ENCODE data around the gene PRPH. TPM values are rescaled to one million over a fixed set of nuclear protein-coding genes. Genes with fewer than 3 reads are reported as not detected.

The PRPH gene
- total and polyA plus RNA-seq, 9 of the 15 experiments (the other 6 are each of a cell fraction or from before 2014, with no cell fraction given), result 0.27 to 1.9 (median 1.3) TPM; not detected in 1

DNA sequence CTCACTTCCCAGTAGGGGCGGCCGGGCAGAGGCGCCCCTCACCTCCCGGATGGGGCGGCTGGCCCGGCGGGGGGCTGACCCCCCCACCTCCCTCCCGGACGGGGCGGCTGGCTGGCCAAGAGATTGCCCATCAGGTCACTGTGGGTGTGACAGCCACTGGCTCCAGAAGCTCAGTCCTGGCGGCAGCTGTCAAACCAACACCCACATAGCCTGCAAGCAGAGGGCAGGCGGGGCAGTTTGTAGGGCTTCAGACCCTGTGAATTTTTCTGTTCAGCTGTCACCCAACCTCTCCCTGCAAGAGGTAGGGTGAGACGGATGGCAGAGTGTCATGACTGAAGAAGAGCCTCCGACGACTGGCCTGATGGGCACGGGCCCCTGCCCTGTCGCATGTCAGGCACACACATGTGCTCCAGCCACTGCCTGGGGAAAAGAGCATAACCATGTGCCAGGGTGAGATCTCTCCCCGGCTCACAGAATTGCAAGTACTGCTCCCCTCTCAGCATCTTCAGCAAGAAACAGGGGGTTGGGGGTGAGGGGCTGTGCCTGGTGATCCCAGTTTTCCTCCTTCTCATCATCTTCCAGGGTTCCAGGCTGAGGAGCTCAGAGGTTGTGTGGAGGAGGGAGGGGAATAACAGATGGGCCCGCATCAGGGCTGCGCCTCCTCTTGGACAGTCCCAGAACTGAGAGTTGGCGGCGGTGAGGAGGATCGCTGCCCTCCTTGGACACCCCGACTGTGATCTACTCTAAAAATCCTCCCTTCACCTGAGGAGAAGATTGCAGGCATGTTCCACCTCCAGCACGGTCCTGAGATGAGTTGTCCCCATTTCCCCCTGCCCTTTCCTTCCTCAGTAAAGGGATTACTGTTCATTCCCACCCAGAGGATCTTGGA lies 11.2 kb upstream of the PRPH start:
- peak overlapping the region in 1 of 2 experiments; percentile 83; a peak in 2 of 4 replicates for H3K9ac ChIP-seq (ENCODE audit: insufficient read depth in 1 of 2, low read depth in 2 of 2, low read length in 2 of 2)
- 60% methylated on average over 10 of the region's 25 CpGs for WGBS (ENCODE audit: insufficient coverage, low coverage, missing lambda C conversion rate)
- POLR2A ChIA-PET, result interaction anchor here (0.6 to 4.7 kb wide), 7 partner anchors 9 to 154 kb away, joined by 3 to 34 read pairs (median 4); partner anchors contain the start of genes PRPH and TUBA1C
- in situ Hi-C loops (cut with MboI) (no loop called here), intact Hi-C loops (cut with micrococcal nuclease) (no loop called here)
- DNase-seq (ENCODE audit: extremely low read depth in 1 of 4, low spot score in 3 of 4), result peak in 2 of 4 experiments; percentile 34 to 46
- H3K36me3 ChIP-seq (ENCODE audit: control insufficient read depth, insufficient read depth, low read length), result no peaks in the 10 kb centered on the region
- no peaks in the 10 kb centered on the region for H3K9me1 ChIP-seq (ENCODE audit: control insufficient read depth, insufficient read depth, low read length)
- H3K4me2 ChIP-seq (ENCODE audit: insufficient read depth, low read length), result peak overlapping the region; percentile 32; the same call in 1 of the 2 replicates
- no peak overlapping the region for H3K4me3 ChIP-seq
- peaks cover 7 to 12% of the 10 kb centered on the region in 2 experiments for H3K4me1 ChIP-seq (replicated peaks in 1 of 2; ENCODE audit: control insufficient read depth in 2 of 2, insufficient read depth in 2 of 2, low read length in 2 of 2)
- H3K9me3 ChIP-seq (replicated peaks; ENCODE audit: control insufficient read depth, insufficient read depth, low read depth, low read length), result no peaks in the 10 kb centered on the region
- FAIRE-seq, result peak; percentile 55
- no peaks in the 10 kb centered on the region; the same call in 2 of the 3 replicates for H3K79me2 ChIP-seq (ENCODE audit: control insufficient read depth, insufficient read depth, low read length)
- no peak overlapping the region for H3K27ac ChIP-seq (ENCODE audit: extremely low read depth, low read depth, low read length)
- CTCF ChIA-PET (ENCODE audit: low intra/inter-chr PET ratio), result no interaction called here
- peak; percentile 82 for ATAC-seq
- H4K20me1 ChIP-seq (replicated peaks; ENCODE audit: control insufficient read depth, insufficient read depth, low read length), result peaks cover 3% of the 10 kb centered on the region; the same call in 1 of the 2 replicates
- H2AFZ ChIP-seq (ENCODE audit: low read depth, low read length), result peak overlapping the region; percentile 73; the same call in 1 of the 2 replicates
- no peaks in the 10 kb centered on the region for H3K27me3 ChIP-seq (ENCODE audit: control insufficient read depth in 2 of 2, insufficient read depth in 2 of 2, low read length in 2 of 2)
- BruUV-seq (replicated peaks), result no TSS peak
- no peak for TF ChIP-seq HDAC3 (IDR thresholded peaks at IDR 0.05; ENCODE audit: borderline replicate concordance, partially characterized antibody)
- no peak for TF ChIP-seq NFE2 (IDR thresholded peaks at IDR 0.05; ENCODE audit: low read depth)
- TF ChIP-seq, protein P1, sequence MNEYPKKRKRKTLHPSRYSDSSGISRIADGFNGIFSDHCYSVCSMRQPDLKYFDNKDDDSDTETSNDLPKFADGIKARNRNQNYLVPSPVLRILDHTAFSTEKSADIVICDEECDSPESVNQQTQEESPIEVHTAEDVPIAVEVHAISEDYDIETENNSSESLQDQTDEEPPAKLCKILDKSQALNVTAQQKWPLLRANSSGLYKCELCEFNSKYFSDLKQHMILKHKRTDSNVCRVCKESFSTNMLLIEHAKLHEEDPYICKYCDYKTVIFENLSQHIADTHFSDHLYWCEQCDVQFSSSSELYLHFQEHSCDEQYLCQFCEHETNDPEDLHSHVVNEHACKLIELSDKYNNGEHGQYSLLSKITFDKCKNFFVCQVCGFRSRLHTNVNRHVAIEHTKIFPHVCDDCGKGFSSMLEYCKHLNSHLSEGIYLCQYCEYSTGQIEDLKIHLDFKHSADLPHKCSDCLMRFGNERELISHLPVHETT (CRISPR knock-in tag; conservative IDR thresholded peaks at IDR 0.05 in 1 of 2, IDR thresholded peaks at IDR 0.05 in 1 of 2), result no peak
- no peak for TF ChIP-seq PCBP2 (IDR thresholded peaks at IDR 0.05; ENCODE audit: low read depth, low read length, poor library complexity, severe bottlenecking)
- no peak for TF ChIP-seq TSC22D4 (tag; IDR thresholded peaks at IDR 0.05)
- TF ChIP-seq ETS2 (tag; IDR thresholded peaks at IDR 0.05; ENCODE audit: borderline replicate concordance, poor library complexity, severe bottlenecking), result no peak
- no peak for TF ChIP-seq CBFB (CRISPR knock-in tag; IDR thresholded peaks at IDR 0.05)
- TF ChIP-seq, protein P2, sequence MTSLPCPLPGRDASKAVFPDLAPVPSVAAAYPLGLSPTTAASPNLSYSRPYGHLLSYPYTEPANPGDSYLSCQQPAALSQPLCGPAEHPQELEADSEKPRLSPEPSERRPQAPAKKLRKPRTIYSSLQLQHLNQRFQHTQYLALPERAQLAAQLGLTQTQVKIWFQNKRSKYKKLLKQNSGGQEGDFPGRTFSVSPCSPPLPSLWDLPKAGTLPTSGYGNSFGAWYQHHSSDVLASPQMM (CRISPR knock-in tag; IDR thresholded peaks at IDR 0.05), result no peak
- no peak for TF ChIP-seq HDAC2 (IDR thresholded peaks at IDR 0.05)
- TF ChIP-seq ZNF57 (CRISPR knock-in tag; IDR thresholded peaks at IDR 0.05), result no peak
- no peak for TF ChIP-seq NR4A1 (CRISPR knock-in tag; IDR thresholded peaks at IDR 0.05)
- TF ChIP-seq NR4A1 (tag; IDR thresholded peaks at IDR 0.05), result no peak
- TF ChIP-seq MCM5 (IDR thresholded peaks at IDR 0.05; ENCODE audit: low read depth), result no peak
- no peak for TF ChIP-seq CHCHD3 (CRISPR knock-in tag; IDR thresholded peaks at IDR 0.05)
- no peak for TF ChIP-seq POLR2H (tag; IDR thresholded peaks at IDR 0.05; ENCODE audit: low read depth)
- TF ChIP-seq, protein P3, sequence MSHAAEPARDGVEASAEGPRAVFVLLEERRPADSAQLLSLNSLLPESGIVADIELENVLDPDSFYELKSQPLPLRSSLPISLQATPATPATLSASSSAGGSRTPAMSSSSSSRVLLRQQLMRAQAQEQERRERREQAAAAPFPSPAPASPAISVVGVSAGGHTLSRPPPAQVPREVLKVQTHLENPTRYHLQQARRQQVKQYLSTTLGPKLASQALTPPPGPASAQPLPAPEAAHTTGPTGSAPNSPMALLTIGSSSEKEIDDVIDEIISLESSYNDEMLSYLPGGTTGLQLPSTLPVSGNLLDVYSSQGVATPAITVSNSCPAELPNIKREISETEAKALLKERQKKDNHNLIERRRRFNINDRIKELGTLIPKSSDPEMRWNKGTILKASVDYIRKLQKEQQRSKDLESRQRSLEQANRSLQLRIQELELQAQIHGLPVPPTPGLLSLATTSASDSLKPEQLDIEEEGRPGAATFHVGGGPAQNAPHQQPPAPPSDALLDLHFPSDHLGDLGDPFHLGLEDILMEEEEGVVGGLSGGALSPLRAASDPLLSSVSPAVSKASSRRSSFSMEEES (CRISPR knock-in tag; IDR thresholded peaks at IDR 0.05), result no peak
- TF ChIP-seq, protein P4, sequence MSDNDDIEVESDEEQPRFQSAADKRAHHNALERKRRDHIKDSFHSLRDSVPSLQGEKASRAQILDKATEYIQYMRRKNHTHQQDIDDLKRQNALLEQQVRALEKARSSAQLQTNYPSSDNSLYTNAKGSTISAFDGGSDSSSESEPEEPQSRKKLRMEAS (CRISPR knock-in tag; IDR thresholded peaks at IDR 0.05), result 0 out of 2 replicates have a peak, but pooled peaks have one; percentile 51

Measured in K562 (cell line).